Stimulated activated CD4-positive, alpha-beta T cell treated with anti-CD3 and anti-CD28 coated beads, Interleukin-2, amount 100 ng/mL, for 48 hours (primary cell): ENCODE results near the gene HOXB2.

ENCODE experiments used
- DNase-seq, 2 donors: peaks; one replicate each; pipeline ENCODE4 v3.0.0-alpha.2; 2020

HOXB2 gene

GRCh38 chr17:48565022-48565554 is 20.2 kb upstream of the HOXB2 start:
- DNase-seq: no peak

- DNase-seq: no peak
These were observed 19.5 kb upstream of the HOXB2 start for GRCh38 chr17:48564188-48565021.

GRCh38 chr17:48563867-48564187 is 18.9 kb upstream of the HOXB2 start:
- DNase-seq: no peak

- no peak for DNase-seq
These were observed 18.5 kb upstream of the HOXB2 start for GRCh38 chr17:48563385-48563838.

- no peak for DNase-seq
These were observed 18.0 kb upstream of the HOXB2 start for GRCh38 chr17:48562934-48563333.

- no peak for DNase-seq
These were observed 17.2 kb upstream of the HOXB2 start for GRCh38 chr17:48561884-48562810.

GRCh38 chr17:48559840-48560817 is 15.2 kb upstream of the HOXB2 start:
- DNase-seq: no peak

- DNase-seq: no peak
These were observed 14.4 kb upstream of the HOXB2 start for GRCh38 chr17:48559122-48559839.

GRCh38 chr17:48558831-48559121 is 13.9 kb upstream of the HOXB2 start:
- no peak for DNase-seq

- DNase-seq: no peak
These were observed 13.3 kb upstream of the HOXB2 start for GRCh38 chr17:48558057-48558830.

GRCh38 chr17:48556576-48557401 is 11.9 kb upstream of the HOXB2 start:
- DNase-seq: no peak

- no peak for DNase-seq
These were observed 11.3 kb upstream of the HOXB2 start for GRCh38 chr17:48556229-48556575.

- DNase-seq: no peak
These were observed 10.6 kb upstream of the HOXB2 start for GRCh38 chr17:48555258-48556228.

- no peak for DNase-seq
These were observed 9.7 kb upstream of the HOXB2 start for GRCh38 chr17:48554412-48555257.

- DNase-seq: no peak
These were observed 8.9 kb upstream of the HOXB2 start for GRCh38 chr17:48553826-48554225.

GRCh38 chr17:48553190-48553547 is 8.3 kb upstream of the HOXB2 start:
- DNase-seq: no peak

GRCh38 chr17:48552466-48553189 is 7.7 kb upstream of the HOXB2 start:
- DNase-seq: no peak
